Keratinocyte (primary cell): ENCODE data around the gene BOD1L1. TPM values are rescaled to one million over a fixed set of nuclear protein-coding genes. Genes with fewer than 3 reads are reported as not detected.

ENCODE experiments used
- DNase-seq: peaks from one replicate; pipeline ENCODE4 v3.0.0-alpha.2; 2011; ENCODE audit warnings: low read depth, missing footprints, low spot score
- FAIRE-seq: peaks from 2 replicates; lab custom pipeline; 2011; peaks lifted over from hg19 to GRCh38; lab: Jason Lieb, UNC
- H2AFZ ChIP-seq: 2 replicates; pipeline ENCODE4 v1.6.0; 2012; ENCODE audit warnings: low read length, control low read depth, inconsistent platforms; ENCODE audit not compliant: control insufficient read depth
- H3K27ac ChIP-seq: 2 replicates; pipeline ENCODE4 v1.5.1; 2011; ENCODE audit warnings: low read length; ENCODE audit not compliant: control insufficient read depth, insufficient read depth
- H3K27me3 ChIP-seq: 3 replicates; pipeline ENCODE4 v1.6.0; 2011; ENCODE audit warnings: low read length; ENCODE audit not compliant: control insufficient read depth, insufficient read depth; ENCODE audit errors: extremely low read depth
- H3K36me3 ChIP-seq, 2 experiments: 2 replicates in 1 of 2; 3 replicates in 1 of 2; pipeline ENCODE4 v1.5.1; 2011; ENCODE audit warnings: low read length in 2 of 2, mild to moderate bottlenecking in 1 of 2; ENCODE audit not compliant: control insufficient read depth in 2 of 2, insufficient read depth in 2 of 2; ENCODE audit errors: extremely low read depth in 1 of 2
- H3K4me1 ChIP-seq: 3 replicates; pipeline ENCODE4 v1.5.1; 2011; ENCODE audit warnings: low read length; ENCODE audit not compliant: control insufficient read depth, insufficient read depth; ENCODE audit errors: extremely low read depth
- H3K4me2 ChIP-seq: 3 replicates; pipeline ENCODE4 v1.6.0; 2011; ENCODE audit warnings: low read depth, low read length; ENCODE audit not compliant: control insufficient read depth, insufficient read depth; ENCODE audit errors: extremely low read depth
- H3K4me3 ChIP-seq, 3 experiments: fragments of 200-600 bp in 1 of 3; sonication (generic) in 1 of 3; 2 replicates in 2 of 3; 3 replicates in 1 of 3; pipeline ENCODE4 v1.5.1; 2011 to 2016; ENCODE audit warnings: low read length in 3 of 3, mild to moderate bottlenecking in 3 of 3, control low read depth in 2 of 3, inconsistent platforms in 1 of 3, low read depth in 1 of 3, mixed read lengths in 1 of 3, mixed run types in 1 of 3, moderate library complexity in 1 of 3; ENCODE audit not compliant: control insufficient read depth in 2 of 3, insufficient read depth in 2 of 3; ENCODE audit errors: extremely low read depth in 1 of 3
- H3K79me2 ChIP-seq: 2 replicates; pipeline ENCODE4 v1.6.0; 2012; ENCODE audit warnings: low read length; ENCODE audit not compliant: control insufficient read depth, insufficient read depth
- H3K9ac ChIP-seq: 3 replicates; pipeline ENCODE4 v1.6.0; 2011; ENCODE audit warnings: low read length; ENCODE audit not compliant: control insufficient read depth, insufficient read depth; ENCODE audit errors: extremely low read depth
- H3K9me1 ChIP-seq: 3 replicates; pipeline ENCODE4 v1.6.0; 2011; ENCODE audit warnings: low read length; ENCODE audit not compliant: control insufficient read depth, insufficient read depth; ENCODE audit errors: extremely low read depth
- H3K9me3 ChIP-seq: 2 replicates; pipeline ENCODE4 v1.5.1; 2012; ENCODE audit warnings: low read depth, low read length; ENCODE audit not compliant: control insufficient read depth
- H4K20me1 ChIP-seq: 3 replicates; pipeline ENCODE4 v1.6.0; 2011; ENCODE audit warnings: low read length; ENCODE audit not compliant: control insufficient read depth, insufficient read depth; ENCODE audit errors: extremely low read depth
- CTCF ChIP-seq, 3 experiments: IDR thresholded peaks in 1 of 3; conservative IDR thresholded peaks in 1 of 3; optimal IDR thresholded peaks in 1 of 3; 2 replicates in 2 of 3; 3 replicates in 1 of 3; pipeline versions ENCODE3 to v1.5.1; 2011; ENCODE audit warnings: low read length in 3 of 3, mild to moderate bottlenecking in 3 of 3, moderate library complexity in 2 of 3, control low read depth in 1 of 3, inconsistent platforms in 1 of 3; ENCODE audit not compliant: insufficient read depth in 2 of 3; ENCODE audit errors: extremely low read depth in 1 of 3
- EZH2 ChIP-seq: IDR thresholded peaks from one replicate; pipeline ENCODE4 v1.6.1; 2012; ENCODE audit warnings: inconsistent platforms, mild to moderate bottlenecking, low read length, moderate library complexity
- dilution Hi-C: fragments of 300-500 bp; cut with MboI; formaldehyde crosslinking; loops from one replicate; pipeline ENCODE4 v1.7.0; 2020; ENCODE audit warnings: low sequenced_read_pairs; ENCODE audit not compliant: extremely low pct_ligation_motif_present
- polyA plus RNA-seq, 5 experiments: library from polyadenylated mRNA; depleted of rRNA in 3 of 5; stranded (reverse) in 3 of 5; stranded (forward) in 1 of 5; unstranded in 1 of 5; fragments of >200 nt; gene quantifications; 1 replicate in 1 of 5; 2 replicates in 3 of 5; 3 replicates in 1 of 5; pipeline versions ENCODE4 v1.2.1 to v1.2.3, GENCODE V29; 2011 to 2012; ENCODE audit warnings: missing spikeins in 2 of 5, low read depth in 1 of 5, low replicate concordance in 1 of 5
- small RNA-seq, 3 experiments: library from RNA; depleted of rRNA; stranded (forward); fragments of <200 nt; gene quantifications; one replicate each; pipeline ENCODE3, GENCODE V24; 2012; ENCODE audit warnings: low read depth in 3 of 3, low replicate concordance in 1 of 3; ENCODE audit not compliant: insufficient read length in 3 of 3

Gene BOD1L1
- polyA plus RNA-seq, 1 donor (not counting 4 experiments of a cell fraction or from before 2014, with no cell fraction given), result 20.6 TPM

- Histone ChIP-seq H3K9me1 (no peaks in the 10 kb centered on the region), H3K27ac (no peak overlapping the region), H3K79me2 (no peaks in the 10 kb centered on the region), H3K4me2 (no peak overlapping the region), H3K27me3 (peaks cover 66% of the 10 kb centered on the region), H3K4me3 (no peak overlapping the region), H4K20me1 (no peaks in the 10 kb centered on the region), H3K9me3 (peaks cover 11% of the 10 kb centered on the region), H2AFZ (no peak overlapping the region), H3K4me1 (no peaks in the 10 kb centered on the region), H3K9ac (no peak overlapping the region), H3K36me3 (no peaks in the 10 kb centered on the region)
- FAIRE-seq, result no peak
- dilution Hi-C loops, result no loop called here
- TF ChIP-seq EZH2, result peak; percentile 58
- TF ChIP-seq CTCF (optimal IDR thresholded peaks at IDR 0.05 in 1 of 3, IDR thresholded peaks at IDR 0.05 in 1 of 3, conservative IDR thresholded peaks at IDR 0.05 in 1 of 3; ENCODE audit: extremely low read depth in 1 of 3, insufficient read depth in 2 of 3, low read length in 3 of 3), result no peak
- DNase-seq, result no peak
Measured at GRCh38 chr4:13522282-13523104, 105.0 kb downstream of the BOD1L1 start.

- peaks cover 52% of the 10 kb centered on the region for H3K27me3 ChIP-seq
- no peaks in the 10 kb centered on the region for H3K79me2 ChIP-seq
Measured at GRCh38 chr4:13521047-13521446, 106.5 kb downstream of the BOD1L1 start.

More at GRCh38 chr4:13521047-13521446, 106.5 kb downstream of the BOD1L1 start:
- Histone ChIP-seq H3K4me1 (no peaks in the 10 kb centered on the region), H3K27ac (no peak overlapping the region), H4K20me1 (no peaks in the 10 kb centered on the region), H3K9me3 (peaks cover 11% of the 10 kb centered on the region), H3K4me2 (no peak overlapping the region), H3K9me1 (no peaks in the 10 kb centered on the region), H3K36me3 (no peaks in the 10 kb centered on the region), H3K9ac (no peak overlapping the region), H3K4me3 (no peak overlapping the region), H2AFZ (no peak overlapping the region)
- FAIRE-seq, result no peak
- TF ChIP-seq EZH2 (no peak), CTCF (optimal IDR thresholded peaks at IDR 0.05 in 1 of 3, IDR thresholded peaks at IDR 0.05 in 1 of 3, conservative IDR thresholded peaks at IDR 0.05 in 1 of 3; ENCODE audit: extremely low read depth in 1 of 3, insufficient read depth in 2 of 3, low read length in 3 of 3) (no peak)
- DNase-seq, result no peak
- dilution Hi-C loops, result no loop called here

Small RNAs within 50 kb of the gene (small RNA-seq; reads per million reads assigned to genes)
- gene MIR5091, result 0 to 0.25 (median 0) reads per million in 3 experiments

Other genes with a start within 250 kb of the BOD1L1 start
- 11.2 to 19.7 TPM (median 11.6 TPM) in 3 replicates for gene RAB28, start 143.4 kb downstream of the BOD1L1 start, polyA plus RNA-seq
- gene NKX3-2, start 83.2 kb downstream of the BOD1L1 start, polyA plus RNA-seq, result 0.01 to 0.04 TPM (median 0.02 TPM) in 3 replicates